ENCODE measurements around the gene RET. TPM values are rescaled to one million over a fixed set of nuclear protein-coding genes. Genes with fewer than 3 reads are reported as not detected.

RET gene
- total RNA-seq, 2 donors from 2014 or later, result not detected

GRCh38 chr10:43151371-43151770, 74.5 kb downstream of the RET start:
- Mint-ChIP-seq H3K27ac (peak overlapping the region; percentile 5 to 45), H3K4me3 (peak overlapping the region; percentile 48), H3K9me3 (no peaks in the 10 kb centered on the region), H3K4me1 (ENCODE audit: low read depth in 2 of 2) (peaks cover 52 to 59% of the 10 kb centered on the region in 2 donors), H3K36me3 (no peaks in the 10 kb centered on the region), H3K27me3 (no peaks in the 10 kb centered on the region)
- ATAC-seq (no peak), DNase-seq (ENCODE audit: low spot score) (no peak)

DNA sequence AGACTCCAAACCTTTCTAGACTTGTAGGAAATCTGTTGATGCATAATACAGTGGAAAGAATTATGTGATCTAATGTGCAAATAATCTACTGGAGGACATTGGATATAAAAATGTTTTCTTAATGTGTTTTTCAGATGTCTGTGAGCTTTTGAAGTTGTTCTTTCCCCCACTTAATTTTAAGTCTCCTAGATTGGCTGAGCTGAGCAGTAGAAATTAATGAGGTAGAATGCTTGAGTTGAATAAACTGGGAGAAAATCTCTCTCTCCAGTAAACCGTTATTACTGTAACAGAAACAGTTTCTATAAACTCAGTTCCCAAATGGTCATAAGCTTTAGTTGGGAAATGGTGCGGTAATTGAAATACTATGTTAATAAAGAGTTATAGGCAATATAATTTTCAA, 77.0 kb downstream of the RET start:
- Mint-ChIP-seq H3K36me3 (peaks cover 6% of the 10 kb centered on the region), H3K4me3 (no peak overlapping the region), H3K4me1 (ENCODE audit: low read depth in 2 of 2) (peaks cover 47 to 53% of the 10 kb centered on the region in 2 donors), H3K9me3 (no peaks in the 10 kb centered on the region), H3K27me3 (no peaks in the 10 kb centered on the region), H3K27ac (no peak overlapping the region)
- ATAC-seq (no peak), DNase-seq (ENCODE audit: low spot score) (no peak)

DNA sequence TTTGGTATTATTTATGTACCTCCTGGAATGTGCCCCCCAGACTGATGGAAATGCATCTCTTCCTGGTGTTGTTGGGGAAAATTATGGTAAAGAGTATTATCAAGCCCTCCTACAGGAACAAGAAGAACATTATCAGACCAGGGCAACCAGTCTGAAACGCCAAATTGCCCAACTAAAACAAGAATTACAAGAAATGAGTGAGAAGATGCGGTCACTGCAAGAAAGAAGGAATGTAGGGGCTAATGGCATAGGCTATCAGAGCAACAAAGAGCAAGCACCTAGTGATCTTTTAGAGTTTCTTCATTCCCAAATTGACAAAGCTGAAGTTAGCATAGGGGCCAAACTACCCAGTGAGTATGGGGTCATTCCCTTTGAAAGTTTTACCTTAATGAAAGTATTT, 78.4 kb downstream of the RET start:
- H3K27me3 Mint-ChIP-seq, result no peaks in the 10 kb centered on the region
- no peaks in the 10 kb centered on the region for H3K9me3 Mint-ChIP-seq
- no peak for DNase-seq (ENCODE audit: low spot score)
- peaks cover 45 to 53% of the 10 kb centered on the region in 2 donors for H3K4me1 Mint-ChIP-seq (ENCODE audit: low read depth in 2 of 2)
- no peak overlapping the region for H3K4me3 Mint-ChIP-seq
- H3K36me3 Mint-ChIP-seq, result peaks cover 6% of the 10 kb centered on the region
- ATAC-seq, result no peak
- no peak overlapping the region for H3K27ac Mint-ChIP-seq

- no peaks in the 10 kb centered on the region for H3K9me3 Mint-ChIP-seq
- H3K4me1 Mint-ChIP-seq (ENCODE audit: low read depth in 2 of 2), result peaks cover 41 to 51% of the 10 kb centered on the region in 2 donors
- peak overlapping the region in 1 of 2 donors; percentile 28 for H3K27ac Mint-ChIP-seq
- peaks cover 6% of the 10 kb centered on the region for H3K36me3 Mint-ChIP-seq
- DNase-seq (ENCODE audit: low spot score), result no peak
- no peaks in the 10 kb centered on the region for H3K27me3 Mint-ChIP-seq
- ATAC-seq, result no peak
- no peak overlapping the region for H3K4me3 Mint-ChIP-seq
Observed at GRCh38 chr10:43155741-43156140, 78.9 kb downstream of the RET start.

GRCh38 chr10:43156590-43157341, 79.9 kb downstream of the RET start:
- no peak overlapping the region for H3K4me3 Mint-ChIP-seq
- H3K27ac Mint-ChIP-seq, result peak overlapping the region; percentile 33 to 44
- ATAC-seq (no peak), DNase-seq (ENCODE audit: low spot score) (no peak)
- no peaks in the 10 kb centered on the region for H3K27me3 Mint-ChIP-seq
- peaks cover 12% of the 10 kb centered on the region for H3K36me3 Mint-ChIP-seq
- H3K4me1 Mint-ChIP-seq (ENCODE audit: low read depth in 2 of 2), result peaks cover 43 to 51% of the 10 kb centered on the region in 2 donors
- H3K9me3 Mint-ChIP-seq, result no peaks in the 10 kb centered on the region

DNA sequence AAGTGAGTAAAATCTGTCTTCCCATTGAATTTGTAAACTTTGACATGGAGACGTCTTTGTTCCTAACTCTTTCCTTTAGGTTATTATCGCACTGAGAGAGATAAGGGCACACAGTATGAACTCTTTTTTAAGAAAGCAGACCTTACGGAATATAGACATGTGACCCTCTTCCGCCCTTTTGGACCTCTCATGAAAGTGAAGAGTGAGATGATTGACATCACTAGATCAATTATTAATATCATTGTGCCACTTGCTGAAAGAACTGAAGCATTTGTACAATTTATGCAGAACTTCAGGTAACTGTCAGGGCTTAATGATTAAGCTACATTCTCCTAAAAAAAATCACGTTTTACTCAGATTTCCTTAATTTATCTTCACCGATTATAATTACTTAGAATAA, 81.8 kb downstream of the RET start:
- no peak for ATAC-seq
- Mint-ChIP-seq H3K4me1 (ENCODE audit: low read depth in 2 of 2) (peaks cover 54 to 65% of the 10 kb centered on the region in 2 donors), H3K36me3 (peaks cover 20% of the 10 kb centered on the region)

DNA sequence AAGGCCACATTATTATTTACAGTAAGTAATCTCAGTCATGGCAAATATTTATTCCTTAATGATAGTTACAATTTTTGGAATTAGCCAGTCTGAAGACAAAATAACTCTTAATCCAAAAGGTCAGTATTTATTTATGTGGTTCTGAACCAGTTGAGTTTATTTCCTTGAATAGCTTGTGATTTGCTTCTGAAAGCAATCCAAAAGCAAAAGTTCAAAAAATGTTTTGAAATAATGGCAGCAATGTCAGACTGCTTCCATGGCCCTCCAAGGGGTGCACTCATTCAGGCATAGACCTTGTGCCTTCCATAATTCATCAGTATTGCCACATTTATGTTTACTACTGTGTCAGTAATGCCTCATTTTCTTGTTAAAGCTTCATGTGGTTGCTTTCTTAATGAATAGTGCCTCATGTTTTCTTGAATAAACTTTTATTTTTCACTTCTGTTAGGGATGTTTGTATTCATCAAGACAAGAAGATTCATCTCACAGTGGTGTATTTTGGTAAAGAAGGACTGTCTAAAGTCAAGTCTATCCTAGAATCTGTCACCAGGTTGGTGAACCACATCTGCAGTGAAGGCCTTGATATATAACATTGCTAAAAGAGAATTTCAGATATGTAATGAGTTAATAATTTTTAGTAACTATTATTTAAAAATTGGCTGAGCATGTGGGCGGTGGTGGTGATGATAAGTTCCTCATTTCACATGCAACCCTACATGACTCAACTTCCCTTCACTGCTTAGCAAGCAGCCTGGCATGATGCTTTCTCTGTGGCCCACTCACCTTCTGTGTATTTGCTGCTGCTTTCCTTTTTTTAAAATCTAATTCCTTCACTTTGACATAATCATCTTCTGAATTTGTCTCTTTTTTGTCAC, 83.4 kb downstream of the RET start:
- H3K9me3 Mint-ChIP-seq, result no peaks in the 10 kb centered on the region
- no peak for DNase-seq (ENCODE audit: low spot score)
- peaks cover 48 to 62% of the 10 kb centered on the region in 2 donors for H3K4me1 Mint-ChIP-seq (ENCODE audit: low read depth in 2 of 2)
- H3K27ac Mint-ChIP-seq, result peak overlapping the region; percentile 77 to 81
- peak; percentile 77 to 87 for ATAC-seq
- peak overlapping the region; percentile 56 for H3K4me3 Mint-ChIP-seq
- no peaks in the 10 kb centered on the region for H3K27me3 Mint-ChIP-seq
- H3K36me3 Mint-ChIP-seq, result peaks cover 20% of the 10 kb centered on the region

More for the DNA sequence above, 81.8 kb downstream of the RET start:
- H3K4me3 Mint-ChIP-seq, result no peak overlapping the region
- no peaks in the 10 kb centered on the region for H3K27me3 Mint-ChIP-seq
- H3K27ac Mint-ChIP-seq, result no peak overlapping the region
- no peak for DNase-seq (ENCODE audit: low spot score)
- no peaks in the 10 kb centered on the region for H3K9me3 Mint-ChIP-seq

DNA sequence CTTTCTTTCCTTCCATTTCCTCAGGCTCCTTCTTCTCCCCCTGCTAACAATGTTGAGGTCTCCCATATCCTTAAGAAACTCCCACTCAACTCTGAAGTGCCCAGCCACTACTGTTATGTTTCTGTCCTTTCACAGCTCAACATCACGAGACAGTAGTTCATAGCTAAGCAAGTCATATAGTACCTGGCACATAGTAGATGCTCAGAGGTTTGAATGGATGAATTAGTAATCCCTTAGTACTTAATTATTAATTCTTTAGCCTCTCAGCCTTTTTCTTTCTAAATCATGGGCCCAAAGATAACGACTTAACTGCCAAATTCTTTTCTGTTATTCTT, 84.0 kb downstream of the RET start:
- Mint-ChIP-seq H3K27ac (peak overlapping the region; percentile 77 to 81), H3K4me1 (ENCODE audit: low read depth in 2 of 2) (peaks cover 42 to 56% of the 10 kb centered on the region in 2 donors), H3K4me3 (peak overlapping the region; percentile 56), H3K9me3 (no peaks in the 10 kb centered on the region), H3K36me3 (peaks cover 20% of the 10 kb centered on the region), H3K27me3 (no peaks in the 10 kb centered on the region)
- ATAC-seq (peak; percentile 86 to 89), DNase-seq (ENCODE audit: low spot score) (no peak)

GRCh38 chr10:43162604-43163003, 85.7 kb downstream of the RET start:
- no peaks in the 10 kb centered on the region for H3K27me3 Mint-ChIP-seq
- ATAC-seq (peak; percentile 76 to 78), DNase-seq (ENCODE audit: low spot score) (peak; percentile 73)
- H3K4me1 Mint-ChIP-seq (ENCODE audit: low read depth in 2 of 2), result peaks cover 27 to 46% of the 10 kb centered on the region in 2 donors
- H3K36me3 Mint-ChIP-seq, result peaks cover 14% of the 10 kb centered on the region
- H3K27ac Mint-ChIP-seq, result peak overlapping the region; percentile 77 to 81
- H3K4me3 Mint-ChIP-seq, result peak overlapping the region; percentile 56
- no peaks in the 10 kb centered on the region for H3K9me3 Mint-ChIP-seq

- ATAC-seq, result no peak
- H3K4me3 Mint-ChIP-seq, result no peak overlapping the region
- peaks cover 28 to 45% of the 10 kb centered on the region in 2 donors for H3K4me1 Mint-ChIP-seq (ENCODE audit: low read depth in 2 of 2)
- H3K36me3 Mint-ChIP-seq, result peaks cover 38% of the 10 kb centered on the region
- DNase-seq (ENCODE audit: low spot score), result no peak
- H3K27ac Mint-ChIP-seq, result no peak overlapping the region
- no peaks in the 10 kb centered on the region for H3K9me3 Mint-ChIP-seq
- H3K27me3 Mint-ChIP-seq, result no peaks in the 10 kb centered on the region
Observed at GRCh38 chr10:43166207-43166879, 89.5 kb downstream of the RET start.

GRCh38 chr10:43166880-43167497, 90.1 kb downstream of the RET start:
- no peak for ATAC-seq
- no peak for DNase-seq (ENCODE audit: low spot score)
- Mint-ChIP-seq H3K4me1 (ENCODE audit: low read depth in 2 of 2) (peaks cover 22 to 42% of the 10 kb centered on the region in 2 donors), H3K36me3 (peaks cover 31% of the 10 kb centered on the region), H3K9me3 (no peaks in the 10 kb centered on the region), H3K27ac (no peak overlapping the region), H3K27me3 (no peaks in the 10 kb centered on the region), H3K4me3 (no peak overlapping the region)

DNA sequence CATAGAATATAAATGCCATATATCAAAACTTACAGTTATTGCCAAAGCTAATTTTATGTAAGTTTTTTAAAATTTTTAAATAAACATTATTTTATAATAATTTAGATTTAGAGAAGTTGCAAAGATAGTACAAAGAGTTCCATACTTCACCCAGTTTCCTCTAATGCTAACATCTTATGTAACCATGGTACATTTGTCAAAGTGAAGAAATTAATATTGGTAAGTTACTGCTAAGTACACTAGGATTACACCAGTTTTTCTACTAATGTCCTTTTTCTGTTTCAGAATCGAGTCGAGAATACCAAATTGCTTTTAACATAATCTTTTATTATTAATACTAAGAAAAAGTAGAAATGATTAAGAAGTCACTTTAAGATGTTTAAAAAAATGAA, 90.6 kb downstream of the RET start:
- no peak for ATAC-seq
- peaks cover 20 to 42% of the 10 kb centered on the region in 2 donors for H3K4me1 Mint-ChIP-seq (ENCODE audit: low read depth in 2 of 2)
- no peaks in the 10 kb centered on the region for H3K9me3 Mint-ChIP-seq
- no peak overlapping the region for H3K27ac Mint-ChIP-seq
- no peak overlapping the region for H3K4me3 Mint-ChIP-seq
- DNase-seq (ENCODE audit: low spot score), result no peak
- peaks cover 31% of the 10 kb centered on the region for H3K36me3 Mint-ChIP-seq
- no peaks in the 10 kb centered on the region for H3K27me3 Mint-ChIP-seq

- Mint-ChIP-seq H3K36me3 (peaks cover 38% of the 10 kb centered on the region), H3K4me1 (ENCODE audit: low read depth in 2 of 2) (peaks cover 24 to 42% of the 10 kb centered on the region in 2 donors), H3K27ac (peak overlapping the region in 1 of 2 donors; percentile 9), H3K9me3 (no peaks in the 10 kb centered on the region), H3K27me3 (no peaks in the 10 kb centered on the region), H3K4me3 (no peak overlapping the region)
- ATAC-seq, result no peak
- no peak for DNase-seq (ENCODE audit: low spot score)
Observed at GRCh38 chr10:43170491-43170890, 93.6 kb downstream of the RET start.

Data from natural killer cell treated with Interleukin-12 subunit alpha and Interleukin-12 subunit beta and Interleukin-15 and Interleukin-18, amount 100 ng/mL, for 72 hours (primary cell).